ENCODE results near the gene TMEM151B. TPM values are rescaled to one million over a fixed set of nuclear protein-coding genes. Genes with fewer than 3 reads are reported as not detected.

The TMEM151B gene
- total and polyA plus RNA-seq, 9 of the 15 experiments (the other 6 are each of a cell fraction or from before 2014, with no cell fraction given): not detected

DNA sequence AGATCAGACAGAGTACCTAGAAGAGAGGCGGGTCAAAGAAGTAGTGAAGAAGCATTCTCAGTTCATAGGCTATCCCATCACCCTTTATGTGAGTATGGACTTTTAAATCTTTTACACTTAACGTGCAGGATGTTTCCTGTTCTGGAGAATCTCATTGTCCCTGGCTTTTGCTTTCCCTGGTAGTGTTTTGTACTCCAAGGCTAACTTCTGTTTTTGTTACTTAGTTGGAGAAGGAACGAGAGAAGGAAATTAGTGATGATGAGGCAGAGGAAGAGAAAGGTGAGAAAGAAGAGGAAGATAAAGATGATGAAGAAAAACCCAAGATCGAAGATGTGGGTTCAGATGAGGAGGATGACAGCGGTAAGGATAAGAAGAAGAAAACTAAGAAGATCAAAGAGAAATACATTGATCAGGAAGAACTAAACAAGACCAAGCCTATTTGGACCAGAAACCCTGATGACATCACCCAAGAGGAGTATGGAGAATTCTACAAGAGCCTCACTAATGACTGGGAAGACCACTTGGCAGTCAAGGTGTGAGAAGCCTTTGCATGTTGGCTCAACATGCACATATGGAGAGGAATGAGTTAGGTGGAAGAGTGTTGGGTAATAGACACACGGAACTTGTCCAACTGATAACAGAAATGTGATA lies 20.1 kb upstream of the TMEM151B start:
- in situ Hi-C loops (cut with MboI) (no loop called here), intact Hi-C loops (cut with micrococcal nuclease) (no loop called here)
- H3K79me2 ChIP-seq (ENCODE audit: control insufficient read depth, insufficient read depth, low read length): peaks cover 65% of the 10 kb centered on the region
- no peak for ATAC-seq
- H3K4me2 ChIP-seq (ENCODE audit: insufficient read depth, low read length): peak overlapping the region; percentile 99
- no peak overlapping the region; a peak in 1 of 4 replicates for H3K9ac ChIP-seq (ENCODE audit: insufficient read depth in 1 of 2, low read depth in 2 of 2, low read length in 2 of 2)
- no peak for DNase-seq (ENCODE audit: extremely low read depth in 1 of 4, low spot score in 3 of 4)
- TSS peak; percentile 34 for BruUV-seq (replicated peaks)
- H2AFZ ChIP-seq (ENCODE audit: low read depth, low read length): no peak overlapping the region
- CTCF ChIA-PET (ENCODE audit: low intra/inter-chr PET ratio): no interaction called here
- peaks cover 35 to 48% of the 10 kb centered on the region in 2 experiments for H3K4me1 ChIP-seq (replicated peaks in 1 of 2; ENCODE audit: control insufficient read depth in 2 of 2, insufficient read depth in 2 of 2, low read length in 2 of 2)
- H4K20me1 ChIP-seq (replicated peaks; ENCODE audit: control insufficient read depth, insufficient read depth, low read length): peaks cover 79% of the 10 kb centered on the region
- POLR2A ChIA-PET: interaction anchor here (0.6 to 5.7 kb wide), 4 partner anchors 14 to 1199 kb away, joined by 3 to 90 read pairs (median 38); partner anchors contain the start of gene NFKBIE
- 70% methylated on average over 5 of the region's 6 CpGs for WGBS (ENCODE audit: insufficient coverage, low coverage, missing lambda C conversion rate)
- H3K4me3 ChIP-seq: peak overlapping the region; percentile 94; the same call in 1 of the 2 replicates
- H3K27ac ChIP-seq (ENCODE audit: extremely low read depth, low read depth, low read length): peak overlapping the region; percentile 16; the same call in 1 of the 3 replicates
- FAIRE-seq: no peak
- no peaks in the 10 kb centered on the region for H3K9me3 ChIP-seq (replicated peaks; ENCODE audit: control insufficient read depth, insufficient read depth, low read depth, low read length)
- peaks cover 23% of the 10 kb centered on the region for H3K9me1 ChIP-seq (ENCODE audit: control insufficient read depth, insufficient read depth, low read length)
- H3K27me3 ChIP-seq (ENCODE audit: control insufficient read depth in 2 of 2, insufficient read depth in 2 of 2, low read length in 2 of 2): no peaks in the 10 kb centered on the region
- peaks cover 82% of the 10 kb centered on the region for H3K36me3 ChIP-seq (ENCODE audit: control insufficient read depth, insufficient read depth, low read length)
- TF ChIP-seq CEBPG (CRISPR knock-in tag; IDR thresholded peaks at IDR 0.05) (0 out of 2 replicates have a peak, but pooled peaks have one; percentile 26), CEBPG (tag; conservative IDR thresholded peaks at IDR 0.05 in 1 of 2, IDR thresholded peaks at IDR 0.05 in 1 of 2) (peak in 1 of 2 experiments; percentile 17; a peak in 1 of 4 replicates), EHMT2 (IDR thresholded peaks at IDR 0.05) (no peak), ATF7 (IDR thresholded peaks at IDR 0.05) (peak; percentile 21; the same call in 1 of the 2 replicates), ZNF589 (CRISPR knock-in tag; IDR thresholded peaks at IDR 0.05; ENCODE audit: low read depth) (no peak), ESRRA (IDR thresholded peaks at IDR 0.05; ENCODE audit: borderline replicate concordance, low read depth) (no peak), POLR2B (IDR thresholded peaks at IDR 0.05; ENCODE audit: low read depth, partially characterized antibody) (peak; percentile 17), ZNF57 (CRISPR knock-in tag; IDR thresholded peaks at IDR 0.05) (no peak), PPARD (CRISPR knock-in tag; IDR thresholded peaks at IDR 0.05) (no peak), PRPF4 (IDR thresholded peaks at IDR 0.05; ENCODE audit: insufficient read depth, low read depth, low read length, poor library complexity, severe bottlenecking) (no peak), POLR2H (tag; IDR thresholded peaks at IDR 0.05; ENCODE audit: low read depth) (no peak), NFRKB (IDR thresholded peaks at IDR 0.05; ENCODE audit: low read depth) (no peak), BRD4 (IDR thresholded peaks at IDR 0.05) (no peak), GATAD2B (IDR thresholded peaks at IDR 0.05; ENCODE audit: borderline replicate concordance) (no peak), NCOA6 (IDR thresholded peaks at IDR 0.05) (no peak), DACH1 (IDR thresholded peaks at IDR 0.05; ENCODE audit: partially characterized antibody) (no peak)
- TF ChIP-seq, protein P1, sequence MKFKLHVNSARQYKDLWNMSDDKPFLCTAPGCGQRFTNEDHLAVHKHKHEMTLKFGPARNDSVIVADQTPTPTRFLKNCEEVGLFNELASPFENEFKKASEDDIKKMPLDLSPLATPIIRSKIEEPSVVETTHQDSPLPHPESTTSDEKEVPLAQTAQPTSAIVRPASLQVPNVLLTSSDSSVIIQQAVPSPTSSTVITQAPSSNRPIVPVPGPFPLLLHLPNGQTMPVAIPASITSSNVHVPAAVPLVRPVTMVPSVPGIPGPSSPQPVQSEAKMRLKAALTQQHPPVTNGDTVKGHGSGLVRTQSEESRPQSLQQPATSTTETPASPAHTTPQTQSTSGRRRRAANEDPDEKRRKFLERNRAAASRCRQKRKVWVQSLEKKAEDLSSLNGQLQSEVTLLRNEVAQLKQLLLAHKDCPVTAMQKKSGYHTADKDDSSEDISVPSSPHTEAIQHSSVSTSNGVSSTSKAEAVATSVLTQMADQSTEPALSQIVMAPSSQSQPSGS (CRISPR knock-in tag; IDR thresholded peaks at IDR 0.05): peak; percentile 70
- TF ChIP-seq, protein P2, sequence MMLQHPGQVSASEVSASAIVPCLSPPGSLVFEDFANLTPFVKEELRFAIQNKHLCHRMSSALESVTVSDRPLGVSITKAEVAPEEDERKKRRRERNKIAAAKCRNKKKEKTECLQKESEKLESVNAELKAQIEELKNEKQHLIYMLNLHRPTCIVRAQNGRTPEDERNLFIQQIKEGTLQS (IDR thresholded peaks at IDR 0.05): peak; percentile 48; the same call in 1 of the 2 replicates
- TF ChIP-seq, protein P2 (CRISPR knock-in tag; conservative IDR thresholded peaks at IDR 0.05): no peak
- TF ChIP-seq, protein P3, sequence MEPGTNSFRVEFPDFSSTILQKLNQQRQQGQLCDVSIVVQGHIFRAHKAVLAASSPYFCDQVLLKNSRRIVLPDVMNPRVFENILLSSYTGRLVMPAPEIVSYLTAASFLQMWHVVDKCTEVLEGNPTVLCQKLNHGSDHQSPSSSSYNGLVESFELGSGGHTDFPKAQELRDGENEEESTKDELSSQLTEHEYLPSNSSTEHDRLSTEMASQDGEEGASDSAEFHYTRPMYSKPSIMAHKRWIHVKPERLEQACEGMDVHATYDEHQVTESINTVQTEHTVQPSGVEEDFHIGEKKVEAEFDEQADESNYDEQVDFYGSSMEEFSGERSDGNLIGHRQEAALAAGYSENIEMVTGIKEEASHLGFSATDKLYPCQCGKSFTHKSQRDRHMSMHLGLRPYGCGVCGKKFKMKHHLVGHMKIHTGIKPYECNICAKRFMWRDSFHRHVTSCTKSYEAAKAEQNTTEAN (CRISPR knock-in tag; IDR thresholded peaks at IDR 0.05): no peak

Data from K562 (cell line).